ENCODE results near the gene CSF2. TPM values are rescaled to one million over a fixed set of nuclear protein-coding genes. Genes with fewer than 3 reads are reported as not detected.

Gene CSF2
- total RNA-seq, 4 donors from 2014 or later = not detected

DNA sequence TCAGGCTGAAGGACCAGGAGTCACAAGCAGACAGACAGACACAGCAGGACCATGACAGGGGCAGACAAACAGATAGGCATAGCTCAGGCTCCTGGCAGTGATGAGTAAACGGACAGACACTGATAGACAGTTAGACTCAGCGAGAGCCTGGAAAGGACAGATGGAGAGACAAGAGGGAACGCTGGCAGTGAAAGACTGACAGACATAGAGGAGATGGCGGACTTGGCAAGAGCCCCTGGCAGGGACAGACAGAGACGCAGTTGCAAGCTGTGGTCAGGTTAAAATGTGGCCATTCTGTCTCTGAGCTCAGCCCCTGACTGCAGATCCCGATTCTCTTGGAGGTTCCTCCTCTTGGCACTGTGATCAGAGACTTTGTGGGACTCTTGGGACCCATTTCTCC, 13.6 kb downstream of the CSF2 start:
- DNase-seq = no peak

GRCh38 chr5:132087661-132088060, 14.1 kb downstream of the CSF2 start:
- Histone ChIP-seq H3K4me1 (peaks cover 0 to 17% (median 9%) of the 10 kb centered on the region in 3 donors), H3K9me3 (no peaks in the 10 kb centered on the region), H3K4me3 (no peak overlapping the region), H3K27me3 (no peaks in the 10 kb centered on the region), H3K36me3 (no peaks in the 10 kb centered on the region), H3K27ac (no peak overlapping the region)
- WGBS, 2 donors = 45 to 85% methylated on average over 2 to 5 of the region's 8 CpGs
- intact Hi-C loops (cut with DNase I) = no loop called here
- DNase-seq = no peak
- TF ChIP-seq POLR2A (IDR thresholded peaks at IDR 0.05) (no peak), CTCF (IDR thresholded peaks at IDR 0.05) (no peak)

More for the DNA sequence above, 13.6 kb downstream of the CSF2 start:
- Histone ChIP-seq H3K9me3 (no peaks in the 10 kb centered on the region), H3K4me3 (no peak overlapping the region), H3K4me1 (peaks cover 0 to 17% (median 9%) of the 10 kb centered on the region in 3 donors), H3K27ac (no peak overlapping the region), H3K36me3 (no peaks in the 10 kb centered on the region), H3K27me3 (no peaks in the 10 kb centered on the region)
- intact Hi-C loops (cut with DNase I) = no loop called here
- 89 to 91% methylated on average over 6 of the region's 6 CpGs for WGBS, 2 donors
- TF ChIP-seq POLR2A (IDR thresholded peaks at IDR 0.05) (no peak), CTCF (IDR thresholded peaks at IDR 0.05) (no peak)

DNA sequence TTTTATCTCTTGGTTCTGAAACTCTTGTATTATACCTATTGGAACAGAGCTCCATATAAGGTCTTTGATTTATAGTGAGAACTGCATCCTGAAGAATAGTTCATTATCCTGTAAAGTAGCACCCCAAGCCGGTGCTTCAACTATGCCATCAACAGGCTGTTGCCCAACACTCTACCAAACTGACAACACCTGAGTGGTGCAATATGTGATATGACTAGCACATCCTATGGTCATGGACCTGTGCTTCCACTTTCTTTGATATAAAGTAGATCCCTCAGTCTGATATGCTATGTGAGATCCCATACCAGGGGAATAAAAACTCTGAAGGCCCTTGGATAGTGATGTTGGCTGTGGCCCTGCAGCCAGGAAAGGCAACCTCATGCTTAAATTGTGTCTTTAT, 15.8 kb downstream of the CSF2 start:
- intact Hi-C loops (cut with DNase I) = no loop called here
- WGBS, 2 donors = 67 to 100% methylated on average over 1 of the region's 1 CpG
- no peak for DNase-seq

DNA sequence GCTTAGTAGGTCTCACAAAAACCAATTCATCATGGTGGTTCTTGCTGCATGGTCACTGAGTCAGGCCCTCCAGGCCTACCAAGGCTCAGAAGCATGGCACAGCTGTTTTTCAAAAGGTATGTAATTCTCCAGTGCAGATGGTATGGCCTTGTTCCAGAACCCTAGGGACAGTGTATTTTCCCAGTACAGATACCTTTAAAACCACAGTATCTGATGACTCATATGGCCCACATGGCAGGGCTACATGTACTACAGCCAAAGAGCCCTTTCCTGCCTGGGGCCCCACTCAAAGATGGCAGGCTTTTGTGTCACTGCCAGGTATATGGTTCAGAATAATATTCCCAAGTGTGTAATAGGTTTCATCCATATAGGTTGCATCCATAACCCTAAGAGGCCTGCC, 16.5 kb downstream of the CSF2 start:
- intact Hi-C loops (cut with DNase I) = no loop called here
- Histone ChIP-seq H3K9me3 (no peaks in the 10 kb centered on the region), H3K27me3 (peaks cover 0 to 8% (median 0%) of the 10 kb centered on the region in 4 donors), H3K27ac (no peak overlapping the region), H3K4me1 (peaks cover 6 to 30% (median 21%) of the 10 kb centered on the region in 3 donors), H3K36me3 (no peaks in the 10 kb centered on the region), H3K4me3 (no peak overlapping the region)
- no peak for DNase-seq
- TF ChIP-seq CTCF (IDR thresholded peaks at IDR 0.05) (no peak), POLR2A (IDR thresholded peaks at IDR 0.05) (no peak)

More for the DNA sequence above, 15.8 kb downstream of the CSF2 start:
- no peaks in the 10 kb centered on the region for H3K36me3 ChIP-seq
- no peaks in the 10 kb centered on the region for H3K9me3 ChIP-seq
- no peak overlapping the region for H3K27ac ChIP-seq
- peaks cover 0 to 6% (median 0%) of the 10 kb centered on the region in 4 donors for H3K27me3 ChIP-seq
- peaks cover 2 to 23% (median 14%) of the 10 kb centered on the region in 3 donors for H3K4me1 ChIP-seq
- no peak overlapping the region for H3K4me3 ChIP-seq
- no peak for TF ChIP-seq POLR2A (IDR thresholded peaks at IDR 0.05)
- no peak for TF ChIP-seq CTCF (IDR thresholded peaks at IDR 0.05)

DNA sequence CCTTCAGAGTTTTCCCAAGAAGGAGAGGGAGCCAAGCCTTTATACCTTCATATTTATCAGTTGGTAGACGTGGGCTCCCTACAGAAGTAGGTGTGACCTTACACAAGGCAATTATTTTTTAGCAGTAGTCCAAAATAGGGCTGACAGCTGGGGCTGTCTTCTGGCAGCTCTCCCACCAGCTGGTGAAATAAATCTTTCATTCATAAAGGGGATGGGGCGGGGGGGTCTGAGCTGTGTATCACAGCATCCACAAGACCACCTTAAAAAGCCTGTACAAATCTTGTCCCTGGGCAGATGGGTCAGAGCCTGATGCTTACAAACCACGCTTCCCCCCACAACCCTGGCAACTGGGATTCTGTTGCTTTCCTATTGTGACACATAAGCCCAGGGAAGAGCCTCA, 19.7 kb downstream of the CSF2 start:
- intact Hi-C loops (cut with DNase I) = no loop called here
- H3K4me3 ChIP-seq = no peak overlapping the region

More for the DNA sequence above, 19.7 kb downstream of the CSF2 start:
- H3K27me3 ChIP-seq = peaks cover 0 to 8% (median 0%) of the 10 kb centered on the region in 4 donors
- no peak overlapping the region for H3K27ac ChIP-seq
- no peak for DNase-seq
- H3K9me3 ChIP-seq = no peaks in the 10 kb centered on the region
- no peaks in the 10 kb centered on the region for H3K36me3 ChIP-seq
- 22 to 61% methylated on average over 1 to 3 of the region's 3 CpGs for WGBS, 2 donors
- H3K4me1 ChIP-seq = peaks cover 6 to 22% (median 16%) of the 10 kb centered on the region in 3 donors
- TF ChIP-seq POLR2A (IDR thresholded peaks at IDR 0.05) (no peak), CTCF (IDR thresholded peaks at IDR 0.05) (no peak)

Data from esophagus squamous epithelium (tissue), 5 donors.